SK-N-SH (cell line): Measurements from ENCODE around the gene RANBP10.

ENCODE experiments used
- GABPA ChIP-seq: IDR thresholded peaks from 2 replicates; pipeline ENCODE4 v1.4.0; 2012; ENCODE audit warnings: low read depth, mild to moderate bottlenecking
- POLR2AphosphoS5 ChIP-seq: IDR thresholded peaks from 2 replicates; pipeline ENCODE4 v1.6.1; 2012; ENCODE audit warnings: low read depth, low read length
- TAF1 ChIP-seq: IDR thresholded peaks from 2 replicates; pipeline ENCODE4 v1.6.1; 2012; ENCODE audit warnings: low read depth, mild to moderate bottlenecking, low read length, moderate library complexity, borderline replicate concordance
- TF ChIP-seq, protein P1 (sequence below): fragments of 200-600 bp; sonication (generic); IDR thresholded peaks from 2 replicates; pipeline ENCODE4 v1.6.1; 2017; ENCODE audit warnings: antibody characterized with exemption, mild to moderate bottlenecking, moderate library complexity
- TF ChIP-seq, protein P2 (sequence below): IDR thresholded peaks from 2 replicates; pipeline ENCODE4 v1.4.0; 2012; ENCODE audit warnings: low read depth, borderline replicate concordance

GRCh38 chr16:67733734-67734470 is 72.5 kb downstream of the RANBP10 start:
- TF ChIP-seq, protein P1, sequence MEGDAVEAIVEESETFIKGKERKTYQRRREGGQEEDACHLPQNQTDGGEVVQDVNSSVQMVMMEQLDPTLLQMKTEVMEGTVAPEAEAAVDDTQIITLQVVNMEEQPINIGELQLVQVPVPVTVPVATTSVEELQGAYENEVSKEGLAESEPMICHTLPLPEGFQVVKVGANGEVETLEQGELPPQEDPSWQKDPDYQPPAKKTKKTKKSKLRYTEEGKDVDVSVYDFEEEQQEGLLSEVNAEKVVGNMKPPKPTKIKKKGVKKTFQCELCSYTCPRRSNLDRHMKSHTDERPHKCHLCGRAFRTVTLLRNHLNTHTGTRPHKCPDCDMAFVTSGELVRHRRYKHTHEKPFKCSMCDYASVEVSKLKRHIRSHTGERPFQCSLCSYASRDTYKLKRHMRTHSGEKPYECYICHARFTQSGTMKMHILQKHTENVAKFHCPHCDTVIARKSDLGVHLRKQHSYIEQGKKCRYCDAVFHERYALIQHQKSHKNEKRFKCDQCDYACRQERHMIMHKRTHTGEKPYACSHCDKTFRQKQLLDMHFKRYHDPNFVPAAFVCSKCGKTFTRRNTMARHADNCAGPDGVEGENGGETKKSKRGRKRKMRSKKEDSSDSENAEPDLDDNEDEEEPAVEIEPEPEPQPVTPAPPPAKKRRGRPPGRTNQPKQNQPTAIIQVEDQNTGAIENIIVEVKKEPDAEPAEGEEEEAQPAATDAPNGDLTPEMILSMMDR = no peak
- TF ChIP-seq POLR2AphosphoS5 (no peak), TAF1 (no peak), GABPA (no peak)
- TF ChIP-seq, protein P2, sequence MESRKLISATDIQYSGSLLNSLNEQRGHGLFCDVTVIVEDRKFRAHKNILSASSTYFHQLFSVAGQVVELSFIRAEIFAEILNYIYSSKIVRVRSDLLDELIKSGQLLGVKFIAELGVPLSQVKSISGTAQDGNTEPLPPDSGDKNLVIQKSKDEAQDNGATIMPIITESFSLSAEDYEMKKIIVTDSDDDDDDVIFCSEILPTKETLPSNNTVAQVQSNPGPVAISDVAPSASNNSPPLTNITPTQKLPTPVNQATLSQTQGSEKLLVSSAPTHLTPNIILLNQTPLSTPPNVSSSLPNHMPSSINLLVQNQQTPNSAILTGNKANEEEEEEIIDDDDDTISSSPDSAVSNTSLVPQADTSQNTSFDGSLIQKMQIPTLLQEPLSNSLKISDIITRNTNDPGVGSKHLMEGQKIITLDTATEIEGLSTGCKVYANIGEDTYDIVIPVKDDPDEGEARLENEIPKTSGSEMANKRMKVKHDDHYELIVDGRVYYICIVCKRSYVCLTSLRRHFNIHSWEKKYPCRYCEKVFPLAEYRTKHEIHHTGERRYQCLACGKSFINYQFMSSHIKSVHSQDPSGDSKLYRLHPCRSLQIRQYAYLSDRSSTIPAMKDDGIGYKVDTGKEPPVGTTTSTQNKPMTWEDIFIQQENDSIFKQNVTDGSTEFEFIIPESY = no peak
